GM19463 (cell line): ENCODE data around the gene SEC14L3.
A peak's percentile ranks its signal among the peaks of the same experiment; 100 is the strongest.

ENCODE experiments used
- ATAC-seq: cut with Tn5 transposase; IDR thresholded peaks from one replicate; pipeline ENCODE4 v1.9.1; 2021; ENCODE audit warnings: mild to moderate bottlenecking, moderate library complexity; ENCODE audit not compliant: unreplicated experiment

The SEC14L3 gene

DNA sequence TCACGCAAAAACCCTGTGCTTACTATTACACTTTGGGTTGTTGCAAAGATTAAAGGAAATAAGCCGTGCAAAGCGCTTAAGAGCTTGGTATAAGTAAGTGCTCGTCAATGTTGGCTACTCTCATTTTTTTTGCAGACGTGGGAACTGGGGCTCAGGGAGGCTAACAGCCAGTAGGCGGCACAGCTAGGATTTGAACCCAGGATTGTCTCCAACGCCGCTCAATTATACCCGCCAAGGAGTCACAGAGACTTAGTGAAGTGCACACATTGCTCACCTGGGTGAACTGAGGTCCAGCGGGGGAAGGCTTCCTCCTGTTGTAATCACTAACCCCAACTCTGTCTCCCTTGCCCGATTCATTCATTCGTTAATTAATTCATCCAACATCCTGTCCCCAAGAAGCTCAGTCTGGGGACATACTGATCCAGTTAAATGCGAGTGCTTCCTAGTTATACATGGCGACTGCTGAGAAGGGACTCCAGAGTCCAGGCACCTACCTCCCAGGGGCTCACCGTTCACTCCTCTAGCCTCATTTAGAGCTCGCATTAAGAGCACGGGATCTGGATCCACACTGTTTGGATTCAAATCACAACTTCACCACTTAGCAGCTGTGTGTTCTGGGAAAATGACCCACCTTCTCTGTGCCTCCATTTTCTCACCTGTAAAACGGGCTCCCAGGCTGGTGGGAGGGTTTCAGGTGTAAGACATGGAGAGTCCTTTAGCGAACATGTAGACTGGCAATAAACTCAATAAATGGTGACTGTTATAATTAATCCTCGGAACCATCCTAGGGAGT, 47.1 kb downstream of the SEC14L3 start:
- ATAC-seq, result no peak

DNA sequence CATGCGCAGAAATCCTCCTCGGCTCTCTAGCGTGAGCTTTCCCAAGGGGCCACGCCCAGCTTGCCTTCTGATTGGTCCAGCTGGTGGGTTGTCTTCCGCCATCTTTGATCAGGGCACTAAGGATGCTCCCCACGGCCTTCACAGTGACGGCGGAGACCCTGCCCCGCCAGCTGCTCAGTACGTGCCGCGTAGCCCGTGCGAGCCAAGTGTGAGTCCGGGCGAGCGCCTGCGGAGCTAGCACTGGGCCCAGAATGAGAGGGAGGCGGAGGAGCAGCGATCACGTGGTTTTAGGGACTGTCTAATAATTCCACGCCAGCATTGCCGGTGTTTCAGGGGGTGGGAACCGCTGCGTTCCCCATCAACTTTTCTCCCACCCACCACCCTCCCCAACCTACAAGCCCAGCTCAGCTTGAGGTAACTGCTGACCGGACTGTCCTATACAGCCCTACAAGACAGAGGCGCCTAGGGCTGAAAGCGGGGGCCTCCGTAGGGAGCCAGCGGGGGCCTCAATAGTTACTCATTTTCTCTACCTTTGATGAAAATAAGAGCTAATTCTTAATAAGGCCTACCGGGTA, 47.8 kb downstream of the SEC14L3 start:
- peak; percentile 83 for ATAC-seq

DNA sequence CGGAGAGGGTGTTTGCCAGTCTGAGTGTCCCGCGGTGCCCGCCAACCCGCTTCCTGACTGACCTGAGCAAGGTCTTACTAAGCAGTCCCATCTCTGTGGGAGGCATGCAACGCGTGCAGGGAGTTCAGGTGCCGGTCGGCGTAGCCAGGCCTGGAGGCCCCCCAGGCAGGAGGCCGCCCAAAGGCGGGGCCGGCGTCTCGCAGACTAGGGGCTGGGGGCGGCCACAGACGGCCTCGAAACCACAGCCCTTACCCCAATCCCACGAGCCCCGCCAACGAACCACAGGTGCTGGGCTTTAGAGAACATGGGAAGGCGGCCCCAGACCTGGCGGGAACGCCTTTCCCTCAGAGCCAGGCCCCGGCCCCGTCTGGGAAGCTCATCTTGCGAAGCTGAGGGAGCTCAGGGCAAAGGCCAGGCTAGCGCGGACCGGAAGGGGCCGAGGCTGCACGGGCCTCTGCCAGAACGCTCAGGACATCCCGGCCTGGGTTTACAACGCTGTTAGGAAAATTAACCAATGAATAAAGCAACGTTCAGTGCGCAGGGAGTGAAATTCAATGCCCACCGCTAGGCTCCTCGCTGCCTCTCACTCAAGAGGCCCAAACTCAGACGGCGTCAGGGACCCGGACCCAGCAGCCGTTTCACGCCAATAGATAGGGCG, 48.4 kb downstream of the SEC14L3 start:
- peak; percentile 20 for ATAC-seq

DNA sequence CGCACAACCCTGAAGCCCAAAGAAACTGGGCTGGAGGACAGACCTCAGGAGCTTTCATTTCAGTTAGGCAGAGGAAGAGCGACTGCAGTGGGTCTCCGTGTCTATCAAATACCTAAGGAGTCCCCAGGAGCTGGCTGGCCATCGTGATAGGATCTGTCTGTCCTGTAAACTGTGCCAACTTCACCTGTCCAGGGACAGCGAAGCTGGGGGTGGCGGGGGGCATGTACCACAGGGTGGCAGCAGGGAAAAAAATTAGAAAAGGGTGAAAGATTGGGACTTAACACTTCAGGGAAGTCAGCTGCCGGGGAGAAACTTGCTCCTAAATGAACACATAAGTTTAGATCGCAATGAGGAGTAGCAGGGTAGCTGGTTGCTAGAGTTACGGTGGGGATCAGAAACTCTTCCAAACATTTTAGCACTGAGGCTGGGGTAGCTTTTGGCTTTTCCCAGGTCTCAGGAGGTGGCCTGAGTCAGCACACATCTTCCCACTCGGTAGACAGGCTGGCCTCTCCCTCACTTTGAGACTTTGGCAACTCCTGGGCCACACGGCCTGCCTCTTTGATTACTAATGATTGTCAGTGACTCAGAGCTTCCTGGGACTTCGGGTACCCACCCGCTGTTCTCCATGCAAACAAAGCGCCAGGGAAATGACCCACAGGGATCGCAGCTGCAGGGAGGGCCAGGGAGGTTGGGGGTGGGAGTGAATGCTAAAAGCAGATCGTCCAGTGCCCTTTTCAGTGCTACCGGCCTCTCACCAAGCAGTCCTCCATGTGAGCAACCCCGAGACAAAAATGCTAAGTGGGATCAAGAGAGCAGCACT, 49.1 kb downstream of the SEC14L3 start:
- ATAC-seq, result no peak

DNA sequence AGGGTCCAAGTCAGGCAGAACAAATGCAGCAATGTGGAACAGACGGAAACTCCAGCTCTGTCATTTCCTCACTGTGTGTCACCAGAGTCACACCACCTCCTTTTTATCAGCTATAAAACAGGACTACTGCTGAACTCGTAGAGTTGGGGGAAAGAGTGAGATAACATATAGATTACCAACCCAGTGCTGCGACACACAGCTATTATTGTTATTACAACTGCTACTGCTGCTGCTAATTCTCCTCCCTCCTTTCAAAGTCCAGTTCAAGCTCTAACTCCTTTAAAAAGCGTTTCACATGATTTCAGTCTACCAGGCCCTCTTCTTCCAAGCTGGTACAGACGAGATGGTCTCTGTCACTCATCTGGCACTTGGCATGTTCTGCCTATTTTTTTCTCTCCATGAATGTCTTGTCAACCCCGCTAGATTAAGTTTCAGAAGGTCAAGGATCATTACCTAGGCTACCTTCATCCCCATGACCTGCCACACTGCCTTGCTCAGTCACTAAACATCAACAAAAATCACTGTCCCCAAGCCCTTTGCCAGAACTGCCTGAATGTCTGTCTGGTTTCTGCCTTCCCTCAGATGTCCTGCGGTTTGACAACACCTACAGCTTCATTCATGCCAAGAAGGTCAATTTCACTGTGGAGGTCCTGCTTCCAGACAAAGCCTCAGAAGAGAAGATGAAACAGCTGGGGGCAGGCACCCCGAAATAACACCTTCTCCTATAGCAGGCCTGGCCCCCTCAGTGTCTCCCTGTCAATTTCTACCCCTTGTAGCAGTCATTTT, 49.9 kb downstream of the SEC14L3 start:
- no peak for ATAC-seq

DNA sequence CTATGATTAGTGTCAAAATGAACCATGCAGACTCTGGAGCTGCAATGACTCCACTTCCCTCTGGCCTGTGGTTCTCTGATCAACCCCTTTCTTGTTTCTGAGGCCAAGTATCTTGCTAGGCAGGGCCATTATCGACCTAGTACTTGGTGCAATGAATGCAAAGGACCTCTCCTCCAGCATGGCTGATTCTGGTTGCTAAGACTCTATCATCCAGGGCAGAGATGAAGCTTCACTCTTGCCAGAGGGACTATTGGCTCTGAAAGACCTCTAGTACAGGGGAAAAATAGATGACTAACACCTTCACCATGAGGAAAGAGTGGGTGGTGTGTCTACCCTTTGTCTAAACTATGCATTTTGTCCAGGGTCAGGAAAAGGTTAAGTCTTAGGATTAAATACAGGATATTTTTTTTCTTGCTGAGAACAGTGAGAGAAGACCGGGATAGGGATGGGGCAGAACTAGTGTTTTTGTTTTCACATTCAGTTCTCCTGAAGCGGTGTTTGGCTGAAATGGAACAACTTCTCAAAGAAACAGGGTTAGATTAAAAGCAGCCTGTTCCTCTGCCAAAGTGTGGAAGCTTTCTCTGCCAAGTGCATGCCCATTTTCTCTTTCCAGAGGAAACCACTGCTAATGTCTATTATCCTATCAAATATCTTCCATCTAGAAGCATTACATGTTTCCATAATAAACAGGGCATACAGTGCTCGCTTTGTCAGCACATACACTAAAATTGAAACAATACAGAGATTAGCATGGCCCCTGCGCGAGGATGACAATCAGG, 51.3 kb downstream of the SEC14L3 start:
- no peak for ATAC-seq

DNA sequence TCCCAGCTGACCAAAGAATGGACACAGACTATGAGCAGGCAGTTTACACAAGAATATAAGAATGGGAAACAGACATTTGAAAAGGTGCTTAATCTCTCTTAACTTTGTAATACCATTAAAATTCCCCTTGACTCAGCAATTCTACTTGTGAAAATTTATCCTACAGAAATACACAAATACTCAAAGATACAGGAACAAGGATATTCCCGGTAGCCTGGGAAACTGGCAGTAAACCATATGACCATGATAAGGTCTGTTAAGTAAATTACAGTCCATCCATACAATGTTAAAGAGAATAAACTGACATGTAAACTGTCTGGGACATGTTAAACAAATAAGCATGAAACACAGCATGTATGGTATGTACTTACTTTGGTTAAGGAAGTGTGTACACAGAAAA, 55.0 kb downstream of the SEC14L3 start:
- no peak for ATAC-seq

DNA sequence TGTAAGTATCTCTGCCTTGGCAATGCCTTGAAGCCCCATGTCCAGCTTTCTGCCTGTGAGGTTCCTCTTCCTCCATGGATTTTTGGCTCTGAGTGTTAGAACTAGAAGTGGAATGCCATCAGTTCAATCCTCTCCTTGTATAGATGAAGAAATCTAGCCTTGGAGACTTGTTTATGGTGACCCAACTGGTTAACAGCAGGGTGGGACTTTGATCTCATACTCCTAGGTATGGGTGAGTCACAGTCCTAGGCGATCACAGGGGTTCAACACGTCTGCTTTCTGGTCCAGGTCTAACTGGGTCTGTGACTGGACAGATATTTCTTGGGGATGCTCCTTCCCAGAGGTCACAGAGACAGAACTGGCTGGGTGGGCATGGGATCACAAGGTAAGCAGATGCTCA, 55.4 kb downstream of the SEC14L3 start:
- no peak for ATAC-seq

DNA sequence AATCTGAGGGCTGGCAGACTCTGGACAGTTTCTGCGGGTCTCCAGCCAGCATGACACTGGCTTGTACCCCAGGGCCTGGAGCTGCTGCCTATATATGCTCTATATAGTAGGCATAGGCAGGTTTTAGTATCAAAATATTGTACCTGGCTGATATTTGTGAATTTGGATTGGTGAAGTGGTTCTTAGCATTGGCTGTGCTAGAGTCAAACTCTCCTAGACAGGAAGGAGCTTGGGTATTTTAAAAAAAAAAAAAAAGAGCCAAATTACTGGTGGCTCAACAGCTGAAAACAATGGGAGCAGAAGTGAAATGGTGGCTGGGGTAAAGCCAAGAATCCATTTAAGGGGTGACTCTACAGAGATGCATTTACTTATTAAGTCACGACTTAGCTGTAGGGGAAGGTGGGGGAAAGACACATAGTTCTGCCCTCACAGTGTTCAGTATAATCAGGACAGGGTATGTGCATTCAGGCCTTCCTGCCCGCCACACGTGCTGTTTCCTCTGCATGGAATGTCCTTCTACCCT, 57.2 kb downstream of the SEC14L3 start:
- no peak for ATAC-seq

DNA sequence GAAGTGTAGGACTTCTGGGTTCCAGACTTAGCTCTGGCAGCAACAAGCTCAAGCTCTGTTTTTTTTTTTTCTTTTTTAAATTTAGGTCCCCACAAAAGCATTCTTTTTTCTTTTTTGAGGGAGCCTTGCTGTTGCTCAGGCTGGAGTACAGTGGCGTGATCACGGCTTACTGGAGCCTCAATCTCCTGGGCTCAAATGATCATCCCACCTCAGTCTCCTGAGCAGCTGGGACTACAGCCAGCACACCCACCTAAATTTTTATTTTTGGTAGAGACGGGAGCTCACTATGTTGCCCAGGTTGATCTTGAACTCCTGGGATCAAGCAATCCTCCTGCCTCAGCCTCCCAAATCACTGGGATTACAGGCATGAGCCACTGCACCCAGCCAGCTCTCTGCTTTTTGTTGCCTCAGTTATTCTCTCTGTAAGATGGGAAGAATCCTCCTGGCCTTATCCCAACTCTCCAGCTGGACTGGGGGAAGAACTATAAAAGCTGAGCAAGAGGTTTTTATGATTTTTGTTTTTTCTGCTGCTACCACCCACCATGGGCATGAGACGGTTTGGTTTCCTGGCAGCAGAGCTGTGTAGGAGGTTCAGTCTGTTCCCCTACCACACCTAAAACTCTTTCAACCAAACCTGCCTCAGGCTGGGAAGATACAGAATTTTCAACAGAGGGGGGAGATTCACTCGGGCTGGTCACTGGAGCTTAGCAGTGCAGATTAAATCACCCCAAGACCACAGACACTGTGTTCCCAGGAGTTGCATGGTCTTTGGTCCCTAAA, 57.9 kb downstream of the SEC14L3 start:
- ATAC-seq, result no peak

DNA sequence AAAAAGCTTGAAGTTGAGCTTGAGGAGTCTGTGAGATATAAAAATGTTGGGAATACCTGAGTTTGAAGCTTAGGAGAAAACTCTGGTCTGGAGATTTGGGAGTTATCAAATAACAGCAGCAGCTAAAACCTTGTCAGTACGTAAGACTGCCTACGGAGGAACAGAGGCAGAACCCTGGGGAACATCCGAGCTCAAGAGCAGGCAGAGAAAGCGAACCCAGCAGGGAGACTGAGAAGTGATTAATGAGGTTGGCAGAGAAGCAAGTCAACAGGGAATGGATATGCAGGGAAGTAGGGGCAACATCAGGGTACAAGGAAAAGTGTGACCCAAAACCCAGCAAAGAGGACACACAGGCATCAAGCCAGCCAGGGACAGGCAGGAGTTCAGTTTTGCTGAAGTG, 58.8 kb downstream of the SEC14L3 start:
- no peak for ATAC-seq

DNA sequence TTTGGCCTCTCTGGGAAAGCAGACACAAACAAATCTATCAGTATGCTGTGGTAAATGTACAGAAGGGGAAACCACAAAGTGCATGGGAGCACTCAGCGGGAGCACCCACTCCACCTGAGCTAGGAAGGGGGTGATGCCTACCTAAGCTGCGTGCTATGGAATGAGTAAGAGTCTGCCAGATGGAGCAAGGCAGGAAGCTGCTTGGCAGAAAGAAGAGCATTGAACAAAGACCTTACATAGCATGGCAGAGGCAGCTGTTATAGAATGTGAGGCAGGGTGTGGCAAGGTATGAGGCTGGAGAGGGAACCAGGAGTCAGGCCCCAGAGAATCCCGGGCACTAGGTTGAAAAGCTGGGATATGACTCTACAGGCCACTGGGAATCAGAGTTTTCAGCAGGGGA, 60.0 kb downstream of the SEC14L3 start:
- ATAC-seq, result no peak
